Measurements from ENCODE around the gene MALRD1. TPM values are rescaled to one million over a fixed set of nuclear protein-coding genes. Genes with fewer than 3 reads are reported as not detected.

Gene MALRD1
- total and polyA plus RNA-seq, 3 donors from 2014 or later, result 3.3 to 26.7 (median 19.3) TPM

DNA sequence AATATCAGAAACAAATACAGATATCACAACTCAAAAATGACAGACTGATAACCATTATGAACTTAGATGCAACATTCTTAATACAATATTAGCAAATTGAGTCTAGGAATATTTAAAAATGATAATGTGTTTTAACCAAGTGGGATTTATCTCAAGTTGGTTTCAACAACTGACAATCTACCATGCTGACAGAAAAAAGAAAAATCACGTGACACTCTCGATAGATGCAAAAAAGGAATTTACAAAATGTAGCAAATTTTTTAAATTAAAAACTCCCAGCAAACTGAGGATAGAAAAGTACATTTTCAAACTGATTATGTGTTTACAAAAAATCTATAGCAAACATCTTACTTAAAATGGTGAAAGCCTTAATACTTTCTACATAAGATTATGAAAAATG lies 177.4 kb downstream of the MALRD1 start:
- WGBS, 2 donors, result 89 to 91% methylated on average over 2 of the region's 2 CpGs

DNA sequence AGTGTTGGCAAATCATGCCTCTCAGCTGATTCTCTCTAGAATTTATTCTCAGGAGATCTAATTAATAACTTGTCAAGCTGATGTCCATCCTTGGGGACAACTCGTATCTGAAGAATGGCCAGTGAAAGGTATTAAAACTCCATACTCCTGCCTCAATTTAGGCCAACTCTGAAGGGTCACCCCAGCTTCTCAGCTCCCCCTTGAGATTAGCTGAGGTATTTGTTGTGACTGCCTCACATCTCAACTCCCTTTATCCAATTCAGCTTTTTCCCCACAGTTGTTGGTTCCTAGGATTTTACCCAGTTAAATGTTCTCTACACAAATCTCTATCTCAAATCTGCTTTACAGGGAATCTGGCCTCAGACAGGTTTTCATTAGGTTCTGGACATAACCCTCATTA lies 182.4 kb downstream of the MALRD1 start:
- DNase-seq, result no peak
- H3K4me1 ChIP-seq, result no peaks in the 10 kb centered on the region
- H3K27ac ChIP-seq, result no peak overlapping the region
- WGBS, 2 donors, result 85 to 100% methylated on average over 1 of the region's 1 CpG
- no peak for TF ChIP-seq POLR2A (IDR thresholded peaks at IDR 0.05)
- TF ChIP-seq, protein P1, sequence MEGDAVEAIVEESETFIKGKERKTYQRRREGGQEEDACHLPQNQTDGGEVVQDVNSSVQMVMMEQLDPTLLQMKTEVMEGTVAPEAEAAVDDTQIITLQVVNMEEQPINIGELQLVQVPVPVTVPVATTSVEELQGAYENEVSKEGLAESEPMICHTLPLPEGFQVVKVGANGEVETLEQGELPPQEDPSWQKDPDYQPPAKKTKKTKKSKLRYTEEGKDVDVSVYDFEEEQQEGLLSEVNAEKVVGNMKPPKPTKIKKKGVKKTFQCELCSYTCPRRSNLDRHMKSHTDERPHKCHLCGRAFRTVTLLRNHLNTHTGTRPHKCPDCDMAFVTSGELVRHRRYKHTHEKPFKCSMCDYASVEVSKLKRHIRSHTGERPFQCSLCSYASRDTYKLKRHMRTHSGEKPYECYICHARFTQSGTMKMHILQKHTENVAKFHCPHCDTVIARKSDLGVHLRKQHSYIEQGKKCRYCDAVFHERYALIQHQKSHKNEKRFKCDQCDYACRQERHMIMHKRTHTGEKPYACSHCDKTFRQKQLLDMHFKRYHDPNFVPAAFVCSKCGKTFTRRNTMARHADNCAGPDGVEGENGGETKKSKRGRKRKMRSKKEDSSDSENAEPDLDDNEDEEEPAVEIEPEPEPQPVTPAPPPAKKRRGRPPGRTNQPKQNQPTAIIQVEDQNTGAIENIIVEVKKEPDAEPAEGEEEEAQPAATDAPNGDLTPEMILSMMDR (IDR thresholded peaks at IDR 0.05), result no peak
- H3K36me3 ChIP-seq (ENCODE audit: low read depth, missing control alignments), result no peaks in the 10 kb centered on the region
- H3K27me3 ChIP-seq, result no peaks in the 10 kb centered on the region
- intact Hi-C loops (cut with DNase I; ENCODE audit: low total_unique reads), result no loop called here
- no peak overlapping the region for H3K4me3 ChIP-seq
- no peaks in the 10 kb centered on the region for H3K9me3 ChIP-seq

More for the DNA sequence above, 177.4 kb downstream of the MALRD1 start:
- Histone ChIP-seq H3K9me3 (no peaks in the 10 kb centered on the region), H3K4me3 (no peak overlapping the region), H3K27ac (no peak overlapping the region), H3K4me1 (no peaks in the 10 kb centered on the region), H3K36me3 (ENCODE audit: low read depth, missing control alignments) (no peaks in the 10 kb centered on the region), H3K27me3 (no peaks in the 10 kb centered on the region)
- intact Hi-C loops (cut with DNase I; ENCODE audit: low total_unique reads), result no loop called here
- no peak for DNase-seq
- no peak for TF ChIP-seq POLR2A (IDR thresholded peaks at IDR 0.05)
- TF ChIP-seq, protein P1 (IDR thresholded peaks at IDR 0.05), result no peak

- no peaks in the 10 kb centered on the region for H3K27me3 ChIP-seq
- H3K9me3 ChIP-seq, result no peaks in the 10 kb centered on the region
- H3K36me3 ChIP-seq (ENCODE audit: low read depth, missing control alignments), result no peaks in the 10 kb centered on the region
- TF ChIP-seq POLR2A (IDR thresholded peaks at IDR 0.05), result no peak
- no peak overlapping the region for H3K4me3 ChIP-seq
- no peak for DNase-seq
- H3K27ac ChIP-seq, result no peak overlapping the region
- H3K4me1 ChIP-seq, result no peaks in the 10 kb centered on the region
- WGBS, 2 donors, result 83 to 93% methylated on average over 2 of the region's 2 CpGs
- intact Hi-C loops (cut with DNase I; ENCODE audit: low total_unique reads), result no loop called here
These were observed 197.5 kb downstream of the MALRD1 start for GRCh38 chr10:19245889-19246752.

GRCh38 chr10:19247843-19248242 lies 199.2 kb downstream of the MALRD1 start:
- Histone ChIP-seq H3K36me3 (ENCODE audit: low read depth, missing control alignments) (no peaks in the 10 kb centered on the region), H3K4me3 (no peak overlapping the region), H3K27me3 (no peaks in the 10 kb centered on the region), H3K4me1 (no peaks in the 10 kb centered on the region), H3K27ac (no peak overlapping the region), H3K9me3 (no peaks in the 10 kb centered on the region)
- no peak for DNase-seq
- 93 to 94% methylated on average over 3 of the region's 3 CpGs for WGBS, 2 donors
- intact Hi-C loops (cut with DNase I; ENCODE audit: low total_unique reads), result no loop called here
- TF ChIP-seq, protein P1 (IDR thresholded peaks at IDR 0.05), result no peak
- TF ChIP-seq POLR2A (IDR thresholded peaks at IDR 0.05), result no peak

GRCh38 chr10:19250546-19250945 lies 201.9 kb downstream of the MALRD1 start:
- no peak for DNase-seq
- no peak overlapping the region for H3K4me3 ChIP-seq
- no peaks in the 10 kb centered on the region for H3K27me3 ChIP-seq
- no peaks in the 10 kb centered on the region for H3K4me1 ChIP-seq
- H3K9me3 ChIP-seq, result no peaks in the 10 kb centered on the region
- TF ChIP-seq, protein P1 (IDR thresholded peaks at IDR 0.05), result no peak
- TF ChIP-seq POLR2A (IDR thresholded peaks at IDR 0.05), result no peak
- intact Hi-C loops (cut with DNase I; ENCODE audit: low total_unique reads), result no loop called here
- 59 to 75% methylated on average over 2 of the region's 2 CpGs for WGBS, 2 donors
- no peaks in the 10 kb centered on the region for H3K36me3 ChIP-seq (ENCODE audit: low read depth, missing control alignments)
- no peak overlapping the region for H3K27ac ChIP-seq
